Activated B cell treated with CpG ODN at 0.5 μM for 24 hours (primary cell): ENCODE results near the gene CFAP53. TPM values are rescaled to one million over a fixed set of nuclear protein-coding genes. Genes with fewer than 3 reads are reported as not detected.

Experiments used
- ATAC-seq: fragments of 200-7000 bp; cut with Tn5 transposase; one replicate; pipeline ENCODE4 v1.10.0; 2021; ENCODE audit warnings: low read depth, mild to moderate bottlenecking, moderate library complexity
- CTCF ChIA-PET: fragments of 350-600 bp; sonication (Branson Sonifier 250); formaldehyde crosslinking; loops from one replicate; lab custom pipeline; 2021; ENCODE audit warnings: antibody characterized with exemption; lab: Charles Lee
- POLR2A ChIA-PET: fragments of 350-600 bp; sonication (Branson Sonifier 250); formaldehyde crosslinking; loops from one replicate; lab custom pipeline; 2021; ENCODE audit warnings: antibody characterized with exemption; lab: Charles Lee
- DNase-seq: peaks from one replicate; pipeline ENCODE4 v3.0.0; 2022
- H3K27ac Mint-ChIP-seq: one replicate; pipeline ENCODE4 v1.8.0; 2020; ENCODE audit warnings: mixed read lengths
- H3K27me3 Mint-ChIP-seq: one replicate; pipeline ENCODE4 v1.8.0; 2021; ENCODE audit warnings: mixed read lengths
- H3K36me3 Mint-ChIP-seq: one replicate; pipeline ENCODE4 v1.8.0; 2021; ENCODE audit warnings: low read depth, mixed read lengths
- H3K4me1 Mint-ChIP-seq: one replicate; pipeline ENCODE4 v1.8.0; 2021; ENCODE audit warnings: mixed read lengths
- H3K4me3 Mint-ChIP-seq: one replicate; pipeline ENCODE4 v1.8.0; 2020; ENCODE audit warnings: mild to moderate bottlenecking, mixed read lengths
- H3K9me3 Mint-ChIP-seq: one replicate; pipeline ENCODE4 v1.8.0; 2020; ENCODE audit warnings: mixed read lengths
- intact Hi-C: fragments of 100-400 bp; cut with micrococcal nuclease; formaldehyde crosslinking; loops from one replicate; pipeline ENCODE4 v1.15.1; 2024
- total RNA-seq: library from RNA; stranded (reverse); gene quantifications from 2 replicates; pipeline ENCODE4 v1.2.3, GENCODE V29; 2022
- TF ChIP-seq, protein P1 (sequence below): fragments of 200-600 bp; IDR thresholded peaks from one replicate; pipeline ENCODE4 v1.8.0; 2022; ENCODE audit warnings: antibody characterized with exemption, mild to moderate bottlenecking

The CFAP53 gene
- total RNA-seq, 1 donor from 2014 or later, result 0.29 TPM

DNA sequence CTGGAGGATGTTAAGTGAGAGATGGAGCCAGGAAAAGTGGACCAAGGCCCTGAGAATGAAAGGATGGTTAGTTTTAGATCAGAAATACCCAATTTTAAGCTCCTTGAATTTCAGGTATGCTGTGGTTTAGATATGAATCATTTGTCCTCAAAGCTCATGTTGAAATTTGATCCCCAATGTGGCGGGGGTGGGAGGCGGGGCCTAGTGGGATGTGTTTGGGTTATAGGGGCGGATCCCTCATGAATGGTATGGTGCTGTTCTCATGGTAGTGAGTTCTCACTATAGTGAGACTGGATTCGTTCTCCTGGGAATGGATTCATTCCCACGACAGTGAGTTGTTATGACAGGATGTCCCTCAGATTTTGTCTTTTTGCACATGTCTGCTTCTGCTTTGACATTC lies 82.7 kb downstream of the CFAP53 start:
- intact Hi-C loops, result no loop called here
- Mint-ChIP-seq H3K36me3 (no peaks in the 10 kb centered on the region), H3K4me3 (no peak overlapping the region), H3K4me1 (no peaks in the 10 kb centered on the region), H3K27ac (no peak overlapping the region), H3K9me3 (no peaks in the 10 kb centered on the region), H3K27me3 (peaks cover 24% of the 10 kb centered on the region)
- CTCF ChIA-PET, result no interaction called here
- POLR2A ChIA-PET, result no interaction called here
- TF ChIP-seq, protein P1, sequence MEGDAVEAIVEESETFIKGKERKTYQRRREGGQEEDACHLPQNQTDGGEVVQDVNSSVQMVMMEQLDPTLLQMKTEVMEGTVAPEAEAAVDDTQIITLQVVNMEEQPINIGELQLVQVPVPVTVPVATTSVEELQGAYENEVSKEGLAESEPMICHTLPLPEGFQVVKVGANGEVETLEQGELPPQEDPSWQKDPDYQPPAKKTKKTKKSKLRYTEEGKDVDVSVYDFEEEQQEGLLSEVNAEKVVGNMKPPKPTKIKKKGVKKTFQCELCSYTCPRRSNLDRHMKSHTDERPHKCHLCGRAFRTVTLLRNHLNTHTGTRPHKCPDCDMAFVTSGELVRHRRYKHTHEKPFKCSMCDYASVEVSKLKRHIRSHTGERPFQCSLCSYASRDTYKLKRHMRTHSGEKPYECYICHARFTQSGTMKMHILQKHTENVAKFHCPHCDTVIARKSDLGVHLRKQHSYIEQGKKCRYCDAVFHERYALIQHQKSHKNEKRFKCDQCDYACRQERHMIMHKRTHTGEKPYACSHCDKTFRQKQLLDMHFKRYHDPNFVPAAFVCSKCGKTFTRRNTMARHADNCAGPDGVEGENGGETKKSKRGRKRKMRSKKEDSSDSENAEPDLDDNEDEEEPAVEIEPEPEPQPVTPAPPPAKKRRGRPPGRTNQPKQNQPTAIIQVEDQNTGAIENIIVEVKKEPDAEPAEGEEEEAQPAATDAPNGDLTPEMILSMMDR, result no peak
- ATAC-seq (no peak), DNase-seq (no peak)

GRCh38 chr18:50182511-50182910 lies 83.8 kb downstream of the CFAP53 start:
- H3K4me1 Mint-ChIP-seq, result no peaks in the 10 kb centered on the region
- intact Hi-C loops, result no loop called here
- H3K27ac Mint-ChIP-seq, result no peak overlapping the region
- ATAC-seq, result no peak
- no peaks in the 10 kb centered on the region for H3K36me3 Mint-ChIP-seq
- no peak for DNase-seq
- TF ChIP-seq, protein P1, result no peak
- no peak overlapping the region for H3K4me3 Mint-ChIP-seq
- ChIA-PET CTCF (no interaction called here), POLR2A (no interaction called here)
- peaks cover 29% of the 10 kb centered on the region for H3K27me3 Mint-ChIP-seq
- H3K9me3 Mint-ChIP-seq, result no peaks in the 10 kb centered on the region

DNA sequence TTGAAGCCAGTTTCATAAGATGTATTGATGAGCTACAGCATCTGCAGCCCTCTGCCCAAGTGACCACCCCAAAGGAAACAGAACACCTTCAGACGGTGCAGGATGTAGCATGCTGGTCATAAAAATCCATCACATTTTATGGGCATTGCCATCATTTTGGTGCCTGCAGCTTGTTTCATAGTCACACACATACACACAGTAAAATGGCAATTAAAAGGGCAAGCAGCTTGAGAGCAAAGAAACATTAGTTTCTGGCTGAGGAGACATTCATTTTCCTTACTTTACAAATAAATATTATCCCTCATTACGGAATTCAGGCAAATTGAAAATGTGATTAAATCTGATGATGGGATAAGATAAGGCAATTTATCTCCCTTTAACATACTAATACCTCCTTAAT lies 84.7 kb downstream of the CFAP53 start:
- TF ChIP-seq, protein P1, result no peak
- no peak overlapping the region for H3K4me3 Mint-ChIP-seq
- ChIA-PET POLR2A (no interaction called here), CTCF (no interaction called here)
- H3K4me1 Mint-ChIP-seq, result no peaks in the 10 kb centered on the region
- peaks cover 32% of the 10 kb centered on the region for H3K27me3 Mint-ChIP-seq
- no peaks in the 10 kb centered on the region for H3K36me3 Mint-ChIP-seq
- H3K9me3 Mint-ChIP-seq, result no peaks in the 10 kb centered on the region
- no peak overlapping the region for H3K27ac Mint-ChIP-seq
- intact Hi-C loops, result no loop called here
- DNase-seq (no peak), ATAC-seq (no peak)

- no peak overlapping the region for H3K4me3 Mint-ChIP-seq
- no peaks in the 10 kb centered on the region for H3K36me3 Mint-ChIP-seq
- no peak for ATAC-seq
- H3K27ac Mint-ChIP-seq, result no peak overlapping the region
- intact Hi-C loops, result no loop called here
- ChIA-PET CTCF (no interaction called here), POLR2A (no interaction called here)
- H3K4me1 Mint-ChIP-seq, result no peaks in the 10 kb centered on the region
- TF ChIP-seq, protein P1, result no peak
- peaks cover 37% of the 10 kb centered on the region for H3K27me3 Mint-ChIP-seq
- no peaks in the 10 kb centered on the region for H3K9me3 Mint-ChIP-seq
- DNase-seq, result no peak
Measured at GRCh38 chr18:50179465-50179864, 86.8 kb downstream of the CFAP53 start.

- Mint-ChIP-seq H3K27me3 (peaks cover 30% of the 10 kb centered on the region), H3K36me3 (no peaks in the 10 kb centered on the region), H3K9me3 (peaks cover 3% of the 10 kb centered on the region), H3K4me3 (no peak overlapping the region), H3K27ac (no peak overlapping the region), H3K4me1 (no peaks in the 10 kb centered on the region)
- CTCF ChIA-PET, result no interaction called here
- intact Hi-C loops, result no loop called here
- TF ChIP-seq, protein P1, result no peak
- POLR2A ChIA-PET, result no interaction called here
- ATAC-seq (no peak), DNase-seq (no peak)
Measured at GRCh38 chr18:50177294-50177992, 88.9 kb downstream of the CFAP53 start.

Other genes starting within 250 kb of the CFAP53 start
- gene MYO5B, start 71.3 kb downstream of the CFAP53 start, total RNA-seq, result 0.49 and 0.51 TPM in 2 replicates
- 101 and 117 TPM in 2 replicates for gene MBD1, start 15.0 kb upstream of the CFAP53 start, total RNA-seq
- gene CXXC1, start 21.2 kb upstream of the CFAP53 start, total RNA-seq, result 126 and 134 TPM in 2 replicates
- 0.71 and 1.0 TPM in 2 replicates for gene SKA1, start 108.6 kb upstream of the CFAP53 start, total RNA-seq